NCI-H146 treated with DMSO at 0.1 percent for 48 hours (cell line): ENCODE data around the gene SPINT2.
A peak's percentile ranks its signal among the peaks of the same experiment; 100 is the strongest.

Experiments used
- DNase-seq: peaks from one replicate; lab custom pipeline; 2025; ENCODE audit not compliant: unreplicated experiment; lab: John Stamatoyannopoulos, UW

Gene SPINT2

DNA sequence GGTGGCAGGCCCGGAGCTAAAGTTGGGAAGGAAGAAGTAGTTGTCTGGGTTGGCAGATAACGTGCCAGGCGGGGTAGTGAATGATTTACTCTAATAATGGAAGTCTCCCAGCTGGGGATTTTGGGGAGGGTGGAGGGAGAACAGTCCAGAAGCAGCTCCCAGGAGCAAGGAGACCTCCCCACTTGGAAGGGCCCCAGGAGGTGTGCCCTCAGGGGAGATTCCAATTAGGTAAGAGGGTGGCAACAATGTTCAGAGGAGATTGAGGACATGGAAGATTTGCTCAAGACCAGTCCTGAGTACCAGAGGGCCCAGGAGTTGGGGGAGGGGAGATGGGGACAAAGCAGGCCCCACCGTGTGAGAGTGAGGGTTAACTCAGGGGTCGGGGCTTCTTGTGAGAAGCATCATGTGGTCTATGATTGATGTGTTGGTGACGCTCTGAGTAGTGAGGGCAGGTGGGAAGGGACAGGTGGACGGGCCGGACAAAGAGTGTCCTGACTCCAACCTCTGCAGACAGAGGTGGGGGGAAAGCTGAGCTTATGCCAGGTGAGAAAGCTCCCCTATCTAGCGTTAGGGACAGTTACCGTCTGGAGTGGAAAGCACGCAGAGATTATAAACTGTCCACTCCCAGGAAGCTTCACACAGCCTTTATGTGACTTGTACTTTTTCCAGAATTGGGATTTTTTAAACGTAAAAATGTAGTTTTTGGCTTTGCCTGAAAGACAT is 3.5 kb downstream of the SPINT2 start:
- no peak for DNase-seq

GRCh38 chr19:38268539-38268938 is 4.2 kb downstream of the SPINT2 start:
- DNase-seq, result no peak

DNA sequence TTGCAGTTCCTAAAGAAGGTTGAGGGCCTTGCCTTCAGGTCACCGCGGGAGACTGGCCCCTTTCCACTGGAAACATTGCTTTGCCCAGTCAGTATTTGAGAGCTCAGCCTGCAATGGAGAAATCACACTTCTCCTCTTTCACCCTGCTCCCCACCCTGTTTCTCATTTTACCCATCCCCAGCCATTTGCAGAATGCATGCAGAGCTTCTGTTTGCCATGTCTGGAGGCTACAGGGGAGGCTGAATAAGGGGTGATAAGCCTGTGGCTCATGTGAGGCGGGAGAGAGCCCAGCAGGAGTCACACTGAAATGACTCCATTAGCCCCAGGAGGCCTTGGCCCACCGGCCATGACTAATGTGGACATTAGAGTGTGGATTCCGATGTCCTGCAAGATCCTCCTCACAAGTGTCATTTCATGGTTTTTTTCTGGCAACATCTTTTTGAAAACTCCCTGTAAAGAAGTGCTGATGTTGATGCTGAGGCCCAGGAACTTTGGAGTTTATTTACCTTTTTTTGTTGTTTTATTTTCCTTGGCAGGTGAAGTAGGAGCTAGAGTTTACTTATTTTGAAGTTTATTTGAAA is 6.3 kb downstream of the SPINT2 start:
- DNase-seq, result peak; percentile 83

DNA sequence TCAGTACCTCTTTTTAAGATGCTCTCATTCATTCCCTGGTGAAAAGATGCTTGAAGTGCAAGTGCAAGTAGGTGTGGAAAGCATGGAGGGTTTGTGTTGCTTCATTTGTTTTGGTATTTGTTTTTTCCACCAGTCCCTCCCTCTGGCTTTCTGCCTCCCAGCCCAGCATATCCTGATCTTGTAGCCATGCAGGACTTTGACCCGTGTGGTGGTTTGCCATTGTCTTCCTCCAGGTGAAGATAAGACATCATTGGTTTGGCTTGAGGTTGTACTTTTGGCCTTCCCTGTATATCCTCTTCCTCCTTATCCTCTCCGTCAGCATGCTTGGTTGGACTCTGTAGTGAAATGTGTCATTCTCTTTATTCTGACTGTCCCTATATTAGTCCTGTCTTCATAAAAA is 9.1 kb downstream of the SPINT2 start:
- no peak for DNase-seq

GRCh38 chr19:38274739-38275138 is 10.4 kb downstream of the SPINT2 start:
- DNase-seq, result no peak

GRCh38 chr19:38276942-38277517 is 12.7 kb downstream of the SPINT2 start:
- DNase-seq, result no peak

DNA sequence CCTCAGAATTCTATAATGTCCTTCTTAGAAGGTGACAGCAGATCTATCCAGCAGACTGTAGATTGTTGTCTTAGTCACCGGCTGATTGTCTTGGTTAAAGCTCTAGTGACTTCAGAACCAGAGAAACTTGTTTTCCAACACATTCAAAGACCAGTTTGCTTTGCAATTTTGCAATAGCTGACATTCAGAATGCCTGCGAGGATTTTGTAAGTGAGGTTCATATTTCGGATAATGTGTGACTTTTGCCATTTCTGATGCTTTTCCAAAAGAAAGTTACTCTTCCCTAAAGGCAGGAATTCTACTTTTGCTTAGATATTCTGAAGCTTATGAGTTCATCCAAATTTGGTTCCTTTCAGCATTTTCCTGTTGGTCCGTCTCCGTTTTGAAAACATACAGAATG is 13.2 kb downstream of the SPINT2 start:
- DNase-seq, result no peak

DNA sequence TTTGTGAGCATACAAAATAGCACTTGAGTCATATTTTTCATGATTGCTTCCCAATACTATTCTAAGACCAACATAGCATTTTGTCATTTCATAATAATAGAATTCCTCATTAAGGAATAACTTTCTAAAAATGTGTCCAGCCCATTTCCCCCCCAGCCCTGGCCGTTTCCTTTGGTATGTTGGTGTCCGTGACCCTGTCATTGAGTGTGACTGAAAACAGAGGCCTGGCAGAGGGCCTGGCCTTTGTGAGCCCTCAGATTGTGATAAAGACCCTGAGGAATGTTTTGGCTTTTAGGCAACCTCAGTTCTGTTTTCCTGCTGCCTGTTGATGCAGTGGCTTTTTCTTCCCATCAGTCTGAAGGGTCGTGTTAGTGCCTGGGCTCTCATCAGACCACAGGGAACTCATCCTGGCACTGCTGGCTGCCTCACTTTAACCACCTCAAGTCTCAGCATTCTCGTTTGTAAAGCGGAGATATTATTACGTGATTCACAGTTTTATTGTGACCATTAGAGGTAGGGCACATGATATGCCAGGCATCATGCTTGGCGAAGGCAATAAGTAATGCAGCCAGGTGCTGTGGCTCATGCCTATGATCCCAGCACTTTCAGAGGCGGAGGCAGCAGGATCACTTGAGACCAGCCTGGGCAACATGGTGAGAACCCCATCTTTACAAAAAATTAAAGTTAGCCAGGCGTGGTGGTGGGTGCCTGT is 13.8 kb downstream of the SPINT2 start:
- DNase-seq, result no peak

GRCh38 chr19:38278751-38279150 is 14.4 kb downstream of the SPINT2 start:
- no peak for DNase-seq

GRCh38 chr19:38280030-38280921 is 15.9 kb downstream of the SPINT2 start:
- DNase-seq, result no peak

- no peak for DNase-seq
Observed at GRCh38 chr19:38281811-38282566, 17.6 kb downstream of the SPINT2 start.

DNA sequence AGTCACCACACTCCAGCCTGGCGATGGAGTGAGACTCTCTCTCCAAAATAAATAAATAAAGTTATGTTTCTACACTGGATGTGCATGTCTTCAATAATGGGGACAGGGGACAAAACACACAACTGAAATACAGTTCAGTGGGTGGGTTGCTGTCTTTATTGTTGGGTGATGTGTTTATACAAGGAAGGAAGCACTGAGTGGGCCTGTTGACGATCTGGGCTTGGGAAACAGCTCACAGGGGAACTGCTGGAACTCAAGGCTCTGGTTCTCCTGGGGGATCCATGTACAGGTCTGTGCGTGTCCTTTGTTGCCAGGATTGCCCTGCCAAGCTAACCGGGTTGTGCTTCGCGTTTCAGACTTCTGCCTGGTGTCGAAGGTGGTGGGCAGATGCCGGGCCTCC is 18.9 kb downstream of the SPINT2 start:
- no peak for DNase-seq

DNA sequence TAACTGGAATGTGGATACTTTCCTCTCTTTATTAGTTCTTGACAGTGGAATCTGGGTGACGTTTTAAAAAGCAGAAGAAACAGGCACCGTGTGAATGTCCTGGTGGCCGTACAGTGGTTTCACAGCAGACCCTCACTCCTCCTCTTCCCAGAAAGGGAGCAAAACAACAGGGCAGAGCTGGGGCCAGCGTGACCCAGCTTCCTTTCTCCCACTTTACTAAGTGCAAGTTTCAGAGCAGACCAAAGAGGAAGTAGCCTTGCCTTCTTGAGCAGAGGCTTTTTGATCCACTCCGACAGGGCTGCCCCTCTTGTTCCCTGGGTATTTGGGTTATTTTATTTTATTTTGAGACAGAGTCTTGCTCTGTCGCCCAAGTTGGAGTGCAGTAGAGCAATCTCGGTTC is 20.0 kb downstream of the SPINT2 start:
- DNase-seq, result no peak

DNA sequence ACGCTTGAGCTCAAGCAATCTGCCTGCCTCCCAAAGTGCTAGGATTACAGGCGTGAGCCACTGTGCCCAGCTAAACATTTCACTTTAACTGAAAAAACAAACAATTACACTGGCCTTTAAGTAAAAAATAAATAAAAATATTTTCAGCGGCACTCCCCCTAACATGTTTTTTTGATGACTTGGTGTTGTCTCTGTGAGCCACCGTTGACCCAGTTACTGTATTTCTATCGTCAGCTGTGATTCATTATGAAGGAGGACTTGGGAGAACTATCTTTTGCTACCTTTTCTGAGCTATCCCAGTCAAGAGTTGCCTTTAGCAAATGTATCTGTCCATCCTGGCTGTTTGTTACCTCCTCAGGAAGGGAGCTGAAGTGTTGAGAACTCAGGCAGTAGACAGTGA is 21.2 kb downstream of the SPINT2 start:
- DNase-seq, result no peak

DNA sequence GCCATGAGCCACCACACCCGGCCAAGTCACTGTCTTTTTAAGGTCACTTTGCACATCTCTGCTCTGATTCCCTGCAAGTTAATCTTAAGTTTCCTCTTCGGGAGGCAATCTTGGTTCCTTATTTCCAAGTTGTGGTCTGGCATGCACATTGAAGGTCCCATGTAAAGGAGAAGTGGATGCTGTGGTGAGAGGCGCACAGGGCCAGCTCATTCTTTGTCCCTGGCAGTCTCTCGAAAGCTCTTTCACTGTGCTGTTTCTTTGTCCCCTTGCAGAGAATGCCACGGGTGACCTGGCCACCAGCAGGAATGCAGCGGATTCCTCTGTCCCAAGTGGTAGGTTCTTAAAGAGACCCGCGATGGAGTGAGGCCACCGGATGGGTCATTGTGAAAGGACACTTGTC is 23.2 kb downstream of the SPINT2 start:
- DNase-seq, result no peak

DNA sequence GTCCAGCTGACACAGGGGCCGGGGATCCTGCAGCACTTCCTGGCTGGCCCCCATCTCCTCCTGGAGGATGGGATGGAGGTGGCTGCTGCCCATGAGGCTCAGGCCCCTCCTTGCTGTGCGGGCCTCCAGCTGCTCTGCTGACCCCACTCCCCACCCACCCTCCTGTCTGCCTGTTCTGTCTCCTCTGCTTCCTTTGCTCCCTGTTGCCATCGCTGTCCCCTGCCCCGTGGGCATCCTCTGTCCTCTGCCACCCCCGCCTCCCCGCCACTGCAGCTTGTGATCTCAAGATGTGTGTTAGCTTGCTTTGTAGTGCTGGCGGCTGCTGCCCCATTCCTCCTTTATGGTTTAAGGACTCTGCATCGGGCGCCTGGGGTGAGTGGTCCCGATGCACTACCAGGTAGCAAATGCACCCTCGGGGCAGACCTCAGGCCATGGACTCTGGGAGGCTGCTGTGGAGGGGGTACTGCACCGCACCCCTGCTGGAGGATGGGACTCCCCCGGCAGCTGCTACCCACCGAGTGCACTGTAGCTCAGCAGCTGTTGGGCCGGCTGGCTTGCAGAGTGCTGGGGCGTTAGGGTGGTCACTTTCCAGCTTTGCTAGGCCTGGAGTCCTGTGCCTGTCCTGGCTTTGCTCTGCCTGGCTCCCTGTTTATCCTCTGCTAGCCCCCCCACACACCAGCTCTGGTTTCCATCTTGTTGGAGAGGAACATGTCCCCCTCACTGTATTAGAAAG is 23.9 kb downstream of the SPINT2 start:
- no peak for DNase-seq

- DNase-seq, result no peak
Observed at GRCh38 chr19:38289955-38290354, 25.6 kb downstream of the SPINT2 start.

DNA sequence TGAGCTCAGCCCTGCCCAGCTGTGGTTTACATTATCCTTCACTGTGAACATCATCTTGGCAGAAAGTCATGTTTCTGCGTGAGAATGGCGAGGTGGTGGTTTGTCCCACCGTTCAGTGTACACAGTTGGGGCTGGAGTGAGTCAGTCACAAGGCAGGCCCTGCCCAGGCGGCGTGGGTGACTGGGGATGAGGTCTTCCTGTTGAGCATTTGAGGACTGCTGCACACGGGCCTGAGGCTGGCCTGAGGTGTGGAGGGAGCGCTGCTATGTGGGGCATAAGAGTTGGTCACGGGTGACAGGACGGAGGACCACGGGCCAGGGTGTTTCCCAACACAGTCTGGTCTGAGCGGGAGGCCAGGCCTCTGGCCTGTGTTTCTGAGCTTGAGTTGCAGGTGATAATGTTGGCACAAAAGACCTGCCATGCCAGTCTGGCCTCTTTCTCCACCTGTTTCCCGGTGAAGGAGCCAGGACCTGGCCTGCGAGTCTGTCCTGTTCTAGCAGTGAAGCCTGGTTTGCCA is 26.3 kb downstream of the SPINT2 start:
- no peak for DNase-seq

DNA sequence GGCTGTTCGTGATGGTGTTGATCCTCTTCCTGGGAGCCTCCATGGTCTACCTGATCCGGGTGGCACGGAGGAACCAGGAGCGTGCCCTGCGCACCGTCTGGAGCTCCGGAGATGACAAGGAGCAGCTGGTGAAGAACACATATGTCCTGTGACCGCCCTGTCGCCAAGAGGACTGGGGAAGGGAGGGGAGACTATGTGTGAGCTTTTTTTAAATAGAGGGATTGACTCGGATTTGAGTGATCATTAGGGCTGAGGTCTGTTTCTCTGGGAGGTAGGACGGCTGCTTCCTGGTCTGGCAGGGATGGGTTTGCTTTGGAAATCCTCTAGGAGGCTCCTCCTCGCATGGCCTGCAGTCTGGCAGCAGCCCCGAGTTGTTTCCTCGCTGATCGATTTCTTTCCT is 27.5 kb downstream of the SPINT2 start:
- no peak for DNase-seq
